ENCODE results near the gene ZNF768. TPM values are rescaled to one million over a fixed set of nuclear protein-coding genes. Genes with fewer than 3 reads are reported as not detected.

ZNF768 gene
- 30.7 TPM for total RNA-seq

GRCh38 chr16:30526137-30526822 lies at the start of gene ZNF768:
Gene ZNF768, minus strand, starts transcription at chr16:30526566. Its CDS starts 153 bp downstream, at chr16:30526413.
- H3K36me3 ChIP-seq, result no peaks in the 10 kb centered on the region
- TF ChIP-seq CTCF (IDR thresholded peaks at IDR 0.05) (no peak), POLR2AphosphoS5 (IDR thresholded peaks at IDR 0.05; ENCODE audit: insufficient read depth in 1 of 2, low read depth in 1 of 2) (no peak), POLR2A (IDR thresholded peaks at IDR 0.05) (no peak)
- peak within 1 kb of the TSS; percentile 95 for H3K27ac ChIP-seq
- no peaks in the 10 kb centered on the region for H3K27me3 ChIP-seq
- H3K4me1 ChIP-seq, result peaks cover 37% of the 10 kb centered on the region
- H3K9me3 ChIP-seq, result no peaks in the 10 kb centered on the region
- H3K4me3 ChIP-seq, result peak within 1 kb of the TSS; percentile 79 to 95
- intact Hi-C loops (cut with DNase I), result no loop called here
- no peak for DNase-seq (ENCODE audit: extremely low spot score in 2 of 2)

DNA sequence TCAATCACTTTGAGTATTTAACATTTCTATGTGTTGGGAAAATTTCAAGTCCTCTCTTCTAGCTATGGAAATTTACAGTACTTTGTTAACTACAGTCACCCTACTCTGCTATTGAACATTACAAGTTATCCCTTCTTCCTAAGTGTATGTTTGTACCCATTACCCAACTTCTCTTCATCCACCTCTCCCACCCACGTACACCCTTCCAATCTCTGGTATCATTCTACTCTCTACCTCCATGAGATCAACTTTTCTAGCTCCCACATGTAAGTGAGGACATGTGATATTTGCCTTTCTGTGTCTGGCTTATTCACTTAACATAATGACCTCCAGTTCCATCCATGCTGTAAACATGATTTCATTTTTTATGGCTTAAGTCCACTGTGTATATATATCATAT lies 48.3 kb upstream of the ZNF768 start:
- Histone ChIP-seq H3K4me3 (no peak overlapping the region), H3K27ac (no peak overlapping the region), H3K4me1 (peaks cover 23% of the 10 kb centered on the region), H3K27me3 (no peaks in the 10 kb centered on the region), H3K9me3 (no peaks in the 10 kb centered on the region), H3K36me3 (no peaks in the 10 kb centered on the region)
- intact Hi-C loops (cut with DNase I), result loop anchor here (5.0 kb wide), 1 partner anchor 83 kb away; the partner anchor contains the start of gene FBRS
- no peak for DNase-seq (ENCODE audit: extremely low spot score in 2 of 2)
- TF ChIP-seq POLR2AphosphoS5 (IDR thresholded peaks at IDR 0.05; ENCODE audit: insufficient read depth in 1 of 2, low read depth in 1 of 2) (no peak), CTCF (IDR thresholded peaks at IDR 0.05) (no peak), POLR2A (IDR thresholded peaks at IDR 0.05) (no peak)

GRCh38 chr16:30571445-30572322 lies 45.3 kb upstream of the ZNF768 start, which contains the start of gene ZNF688:
Gene ZNF688, minus strand, starts transcription at chr16:30571714. Its CDS starts 85 bp downstream, at chr16:30571629.
- Histone ChIP-seq H3K27me3 (no peaks in the 10 kb centered on the region), H3K9me3 (no peaks in the 10 kb centered on the region), H3K4me1 (peaks cover 51% of the 10 kb centered on the region), H3K36me3 (no peaks in the 10 kb centered on the region), H3K27ac (peak within 1 kb of the TSS; percentile 98), H3K4me3 (peak within 1 kb of the TSS; percentile 70 to 77)
- peak in 1 of 2 donors; percentile 99 for DNase-seq (ENCODE audit: extremely low spot score in 2 of 2)
- TF ChIP-seq POLR2AphosphoS5 (IDR thresholded peaks at IDR 0.05; ENCODE audit: insufficient read depth in 1 of 2, low read depth in 1 of 2), result peak; percentile 79 to 99
- no peak for TF ChIP-seq CTCF (IDR thresholded peaks at IDR 0.05)
- peak in 1 of 2 donors; percentile 43 for TF ChIP-seq POLR2A (IDR thresholded peaks at IDR 0.05)
- intact Hi-C loops (cut with DNase I), result loop anchor here (5.0 kb wide), 1 partner anchor 86 kb away; the partner anchor contains the start of gene FBRS

DNA sequence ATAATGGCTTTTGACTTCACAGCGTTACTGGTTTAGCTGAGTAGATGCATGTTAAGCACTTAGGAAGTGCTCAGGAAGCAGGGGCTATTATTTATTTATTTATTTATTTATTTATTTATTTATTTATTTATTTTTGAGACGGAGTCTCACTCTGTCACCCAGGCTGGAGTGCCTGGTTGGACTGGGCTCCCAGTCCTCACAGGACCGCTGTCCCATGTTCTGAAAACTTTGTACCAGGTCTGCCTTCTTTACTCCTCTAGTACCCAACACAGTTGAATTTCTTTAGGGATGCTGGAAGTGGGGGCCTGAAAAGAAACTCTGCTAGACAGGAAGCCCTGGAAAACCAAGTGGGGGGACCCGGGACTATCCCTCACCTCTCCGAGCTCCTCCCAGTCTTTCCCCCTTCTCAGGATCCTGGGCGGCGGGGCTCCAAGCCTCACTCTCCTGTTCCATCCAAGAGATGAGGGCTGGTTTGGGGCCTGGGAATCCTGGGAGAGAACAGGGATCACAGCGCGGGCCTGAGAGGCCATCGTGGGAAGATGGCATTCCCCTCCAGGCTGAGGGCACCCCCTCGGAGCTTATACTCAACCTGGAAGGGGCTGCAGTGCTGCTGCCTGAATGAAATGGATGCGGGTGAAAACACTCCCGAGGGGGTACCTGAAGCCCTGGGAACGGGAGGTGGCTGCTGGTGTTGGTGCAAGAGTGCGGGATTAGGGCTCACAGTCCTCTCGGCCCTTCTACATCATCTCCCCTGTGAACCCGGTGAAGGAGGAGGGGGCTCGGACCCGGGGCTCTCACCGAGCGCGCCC lies 44.5 kb upstream of the ZNF768 start:
- DNase-seq (ENCODE audit: extremely low spot score in 2 of 2), result no peak
- no peaks in the 10 kb centered on the region for H3K27me3 ChIP-seq
- peaks cover 58% of the 10 kb centered on the region for H3K4me1 ChIP-seq
- TF ChIP-seq POLR2AphosphoS5 (IDR thresholded peaks at IDR 0.05; ENCODE audit: insufficient read depth in 1 of 2, low read depth in 1 of 2) (no peak), POLR2A (IDR thresholded peaks at IDR 0.05) (no peak), CTCF (IDR thresholded peaks at IDR 0.05) (no peak)
- peak overlapping the region; percentile 98 for H3K27ac ChIP-seq
- no peaks in the 10 kb centered on the region for H3K36me3 ChIP-seq
- H3K9me3 ChIP-seq, result no peaks in the 10 kb centered on the region
- intact Hi-C loops (cut with DNase I), result loop anchor here (5.0 kb wide), 1 partner anchor 86 kb away; the partner anchor contains the start of gene FBRS
- peak overlapping the region; percentile 70 to 77 for H3K4me3 ChIP-seq

Data from vagina (tissue), 2 donors.